Suprapubic skin (tissue), 4 donors: Measurements from ENCODE around the gene TIAM1. TPM values are rescaled to one million over a fixed set of nuclear protein-coding genes. Genes with fewer than 3 reads are reported as not detected.

Experiments
- DNase-seq, 2 donors: peaks; one replicate each; pipeline ENCODE4 v3.0.0-alpha.2; 2019; ENCODE audit warnings: low spot score in 2 of 2
- H3K27ac ChIP-seq: fragments of 200-600 bp; sonication (generic); one replicate; pipeline ENCODE4 v1.5.1; 2019
- H3K27me3 ChIP-seq: fragments of 200-600 bp; sonication (generic); one replicate; pipeline ENCODE4 v1.5.1; 2019
- H3K36me3 ChIP-seq: fragments of 200-600 bp; sonication (generic); one replicate; pipeline ENCODE4 v1.5.1; 2019
- H3K4me1 ChIP-seq: fragments of 200-600 bp; sonication (generic); one replicate; pipeline ENCODE4 v1.5.1; 2019
- H3K4me3 ChIP-seq: fragments of 200-600 bp; sonication (generic); one replicate; pipeline ENCODE4 v1.5.1; 2019; ENCODE audit warnings: mild to moderate bottlenecking
- H3K9me3 ChIP-seq: fragments of 200-600 bp; sonication (generic); one replicate; pipeline ENCODE4 v1.5.1; 2019
- EP300 ChIP-seq: sonication (generic); formaldehyde crosslinking; IDR thresholded peaks from one replicate; pipeline ENCODE4 v1.6.1; 2017; ENCODE audit warnings: antibody characterized with exemption
- POLR2A ChIP-seq, 2 donors: fragments of 450-650 bp; IDR thresholded peaks; one replicate each; pipeline ENCODE4 v1.6.1; 2017; ENCODE audit warnings: antibody characterized with exemption in 2 of 2, mild to moderate bottlenecking in 2 of 2, moderate library complexity in 2 of 2
- POLR2AphosphoS5 ChIP-seq, 3 donors: sonication (generic); formaldehyde crosslinking; IDR thresholded peaks; one replicate each; pipeline ENCODE4 v1.6.1; 2017; ENCODE audit warnings: antibody characterized with exemption in 3 of 3
- WGBS: methylation state at CpG from one replicate; pipeline ENCODE4 v1.1.5; 2018; 5-methylcytosine and 5-hydroxymethylcytosine counted together
- total RNA-seq, 4 donors: library from RNA; depleted of rRNA; stranded (reverse); fragments of >200 nt; gene quantifications; one replicate each; pipeline ENCODE4 v1.1.0, GENCODE V29; 2016
- TF ChIP-seq, protein P1 (sequence below), 2 donors: fragments of 200-600 bp in 1 of 2; fragments of 450-650 bp in 1 of 2; sonication (generic) in 1 of 2; IDR thresholded peaks; one replicate each; pipeline ENCODE4 v1.5.1; 2016 to 2019; ENCODE audit warnings: antibody characterized with exemption in 2 of 2, mild to moderate bottlenecking in 1 of 2, moderate library complexity in 1 of 2

TIAM1 gene
- total RNA-seq, 4 donors from 2014 or later: 71.9 to 135 (median 87.9) TPM

DNA sequence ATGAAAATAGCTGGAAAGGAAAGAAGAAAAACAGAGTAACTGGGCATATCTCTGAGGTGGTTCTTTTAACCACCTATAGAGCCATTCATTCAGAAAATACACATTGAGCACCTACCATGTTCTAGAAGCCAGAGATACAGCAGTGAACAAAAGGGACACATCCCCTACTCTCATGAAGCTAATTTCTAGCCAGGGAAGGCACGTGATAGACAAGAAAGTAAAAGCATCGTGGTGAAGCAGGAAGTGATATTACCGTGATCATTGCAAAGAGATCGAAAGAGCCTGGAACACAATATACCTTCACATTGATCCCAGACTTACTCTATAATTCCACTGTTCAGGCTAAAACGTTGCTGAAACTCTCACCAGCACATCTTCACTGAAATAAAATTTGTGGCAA, 76.0 kb downstream of the TIAM1 start:
- H3K4me3 ChIP-seq: no peak overlapping the region
- WGBS: 68% methylated on average over 5 of the region's 5 CpGs

DNA sequence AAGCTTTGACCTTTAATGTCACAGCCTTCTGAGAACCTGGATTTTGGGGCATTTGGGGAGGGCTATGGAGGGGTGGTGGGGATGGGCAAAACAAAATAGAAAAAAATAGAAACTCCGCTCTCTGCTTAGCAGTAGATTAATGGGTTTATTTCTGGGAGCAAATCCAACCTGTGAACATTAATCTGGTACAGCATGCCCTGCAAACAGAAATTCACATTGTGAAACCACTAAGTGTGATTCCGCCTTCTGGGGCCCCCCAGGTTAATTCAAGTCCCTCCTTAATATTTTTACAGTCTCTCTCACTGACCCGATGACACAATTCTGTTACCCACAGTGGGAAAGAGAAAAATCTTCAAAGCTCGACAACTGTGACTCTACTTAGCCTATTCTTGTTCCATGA, 76.4 kb downstream of the TIAM1 start:
- no peak overlapping the region for H3K4me3 ChIP-seq
- H3K27ac ChIP-seq: no peak overlapping the region
- H3K27me3 ChIP-seq: no peaks in the 10 kb centered on the region
- DNase-seq: no peak
- no peaks in the 10 kb centered on the region for H3K4me1 ChIP-seq
- TF ChIP-seq, protein P1, sequence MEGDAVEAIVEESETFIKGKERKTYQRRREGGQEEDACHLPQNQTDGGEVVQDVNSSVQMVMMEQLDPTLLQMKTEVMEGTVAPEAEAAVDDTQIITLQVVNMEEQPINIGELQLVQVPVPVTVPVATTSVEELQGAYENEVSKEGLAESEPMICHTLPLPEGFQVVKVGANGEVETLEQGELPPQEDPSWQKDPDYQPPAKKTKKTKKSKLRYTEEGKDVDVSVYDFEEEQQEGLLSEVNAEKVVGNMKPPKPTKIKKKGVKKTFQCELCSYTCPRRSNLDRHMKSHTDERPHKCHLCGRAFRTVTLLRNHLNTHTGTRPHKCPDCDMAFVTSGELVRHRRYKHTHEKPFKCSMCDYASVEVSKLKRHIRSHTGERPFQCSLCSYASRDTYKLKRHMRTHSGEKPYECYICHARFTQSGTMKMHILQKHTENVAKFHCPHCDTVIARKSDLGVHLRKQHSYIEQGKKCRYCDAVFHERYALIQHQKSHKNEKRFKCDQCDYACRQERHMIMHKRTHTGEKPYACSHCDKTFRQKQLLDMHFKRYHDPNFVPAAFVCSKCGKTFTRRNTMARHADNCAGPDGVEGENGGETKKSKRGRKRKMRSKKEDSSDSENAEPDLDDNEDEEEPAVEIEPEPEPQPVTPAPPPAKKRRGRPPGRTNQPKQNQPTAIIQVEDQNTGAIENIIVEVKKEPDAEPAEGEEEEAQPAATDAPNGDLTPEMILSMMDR (IDR thresholded peaks at IDR 0.05): no peak
- TF ChIP-seq EP300 (no peak), POLR2AphosphoS5 (IDR thresholded peaks at IDR 0.05) (no peak), POLR2A (IDR thresholded peaks at IDR 0.05) (no peak)
- WGBS: 84% methylated on average over 4 of the region's 4 CpGs
- H3K9me3 ChIP-seq: no peaks in the 10 kb centered on the region
- no peaks in the 10 kb centered on the region for H3K36me3 ChIP-seq

More for the DNA sequence above, 76.0 kb downstream of the TIAM1 start:
- no peaks in the 10 kb centered on the region for H3K36me3 ChIP-seq
- no peaks in the 10 kb centered on the region for H3K9me3 ChIP-seq
- H3K4me1 ChIP-seq: no peaks in the 10 kb centered on the region
- no peaks in the 10 kb centered on the region for H3K27me3 ChIP-seq
- H3K27ac ChIP-seq: no peak overlapping the region
- no peak for TF ChIP-seq EP300
- TF ChIP-seq, protein P1 (IDR thresholded peaks at IDR 0.05): no peak
- DNase-seq: no peak

DNA sequence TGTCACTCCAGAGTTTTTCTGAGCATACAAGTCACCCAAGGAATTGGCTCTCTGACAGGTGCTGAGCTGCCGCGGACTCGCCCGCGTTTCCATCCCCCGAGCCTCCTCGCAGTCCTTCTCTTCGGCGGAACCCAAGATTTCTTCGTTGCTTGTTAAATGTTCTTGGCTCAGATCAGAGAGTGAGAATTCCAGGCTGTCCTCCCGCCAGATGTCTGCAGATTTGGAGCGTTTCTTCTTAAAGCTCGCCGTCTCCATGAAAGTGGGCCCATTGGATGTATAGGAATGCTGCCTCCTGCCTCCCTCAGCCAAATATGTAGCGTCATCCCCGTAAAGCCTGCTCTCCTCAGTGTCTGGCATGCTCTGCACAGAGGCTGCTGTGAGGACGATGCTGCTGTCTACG, 77.8 kb downstream of the TIAM1 start:
- 82% methylated on average over 18 of the region's 18 CpGs for WGBS
- Histone ChIP-seq H3K4me1 (no peaks in the 10 kb centered on the region), H3K9me3 (no peaks in the 10 kb centered on the region), H3K36me3 (no peaks in the 10 kb centered on the region), H3K4me3 (no peak overlapping the region), H3K27me3 (no peaks in the 10 kb centered on the region), H3K27ac (no peak overlapping the region)
- no peak for DNase-seq
- TF ChIP-seq POLR2A (IDR thresholded peaks at IDR 0.05) (no peak), EP300 (no peak), POLR2AphosphoS5 (IDR thresholded peaks at IDR 0.05) (no peak)
- TF ChIP-seq, protein P1 (IDR thresholded peaks at IDR 0.05): no peak

DNA sequence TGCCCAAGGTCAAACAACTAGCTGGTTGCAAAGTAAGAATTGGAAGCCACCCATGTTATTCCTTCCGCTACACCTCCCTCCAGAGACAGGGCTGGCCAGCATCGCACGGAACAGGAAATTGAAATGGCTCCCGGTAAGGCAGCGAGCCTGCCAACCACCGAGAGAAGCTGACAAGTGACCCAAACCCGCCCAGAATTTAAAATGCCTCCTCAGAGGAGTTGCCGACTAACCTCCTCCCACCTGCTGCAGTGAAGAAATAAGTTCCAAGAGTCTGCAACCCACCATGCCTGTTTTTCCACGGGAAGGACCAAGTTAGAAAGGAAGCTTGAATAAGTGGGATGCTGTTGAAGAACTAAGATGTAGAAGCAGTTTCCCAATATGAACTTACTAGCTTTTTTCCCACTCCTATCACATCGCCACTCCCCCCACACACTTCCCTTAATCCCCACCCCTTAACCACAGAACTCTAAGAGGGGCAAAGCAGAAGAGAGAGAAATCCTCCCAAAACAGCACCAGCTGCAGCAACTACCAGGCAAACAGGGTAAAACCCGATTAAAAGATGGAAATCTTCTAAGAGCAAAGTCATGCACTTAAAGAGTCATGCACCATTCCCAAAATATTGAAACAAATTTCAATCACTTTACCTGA, 78.6 kb downstream of the TIAM1 start:
- WGBS: 45% methylated on average over 11 of the region's 11 CpGs
- no peak for TF ChIP-seq POLR2A (IDR thresholded peaks at IDR 0.05)
- no peak for TF ChIP-seq EP300
- TF ChIP-seq, protein P1 (IDR thresholded peaks at IDR 0.05): no peak
- no peak for TF ChIP-seq POLR2AphosphoS5 (IDR thresholded peaks at IDR 0.05)
- DNase-seq: no peak
- no peak overlapping the region for H3K4me3 ChIP-seq
- no peaks in the 10 kb centered on the region for H3K27me3 ChIP-seq
- no peaks in the 10 kb centered on the region for H3K36me3 ChIP-seq
- H3K27ac ChIP-seq: no peak overlapping the region
- H3K9me3 ChIP-seq: no peaks in the 10 kb centered on the region
- H3K4me1 ChIP-seq: no peaks in the 10 kb centered on the region

DNA sequence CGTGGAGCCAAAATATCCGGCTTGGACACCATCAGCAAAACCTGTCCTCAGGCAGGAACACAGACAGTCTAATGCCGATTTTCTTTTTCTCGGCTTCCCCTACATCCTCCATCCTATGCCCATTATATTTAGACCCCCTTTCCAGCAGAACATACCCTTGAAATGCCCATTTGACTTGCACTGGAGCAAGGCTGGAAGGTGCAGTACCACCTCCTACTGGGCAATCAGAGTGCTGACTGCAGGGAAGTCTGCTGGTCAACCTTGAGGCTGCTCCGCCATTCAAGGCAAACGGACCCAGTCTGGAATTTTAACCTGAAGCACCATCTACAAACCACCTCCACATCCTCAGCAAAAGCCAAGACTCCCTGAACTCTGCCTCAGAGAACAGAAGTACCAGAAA, 79.5 kb downstream of the TIAM1 start:
- Histone ChIP-seq H3K36me3 (no peaks in the 10 kb centered on the region), H3K4me1 (no peaks in the 10 kb centered on the region), H3K27me3 (no peaks in the 10 kb centered on the region), H3K4me3 (no peak overlapping the region), H3K9me3 (no peaks in the 10 kb centered on the region), H3K27ac (no peak overlapping the region)
- TF ChIP-seq EP300 (no peak), POLR2A (IDR thresholded peaks at IDR 0.05) (no peak), POLR2AphosphoS5 (IDR thresholded peaks at IDR 0.05) (no peak)
- TF ChIP-seq, protein P1 (IDR thresholded peaks at IDR 0.05): no peak
- 95% methylated on average over 6 of the region's 6 CpGs for WGBS
- no peak for DNase-seq
